HG02798 (cell line): ENCODE results near the gene VRTN.
"Not testable (repeated sequence)": the region's sequence is repeated elsewhere in the genome, so short reads cannot be mapped to it uniquely, and the experiment has no call there.

Experiments
- ATAC-seq: cut with Tn5 transposase; IDR thresholded peaks from one replicate; pipeline ENCODE4 v1.9.1; 2021; ENCODE audit warnings: mild to moderate bottlenecking; ENCODE audit not compliant: unreplicated experiment, poor library complexity

Gene VRTN

DNA sequence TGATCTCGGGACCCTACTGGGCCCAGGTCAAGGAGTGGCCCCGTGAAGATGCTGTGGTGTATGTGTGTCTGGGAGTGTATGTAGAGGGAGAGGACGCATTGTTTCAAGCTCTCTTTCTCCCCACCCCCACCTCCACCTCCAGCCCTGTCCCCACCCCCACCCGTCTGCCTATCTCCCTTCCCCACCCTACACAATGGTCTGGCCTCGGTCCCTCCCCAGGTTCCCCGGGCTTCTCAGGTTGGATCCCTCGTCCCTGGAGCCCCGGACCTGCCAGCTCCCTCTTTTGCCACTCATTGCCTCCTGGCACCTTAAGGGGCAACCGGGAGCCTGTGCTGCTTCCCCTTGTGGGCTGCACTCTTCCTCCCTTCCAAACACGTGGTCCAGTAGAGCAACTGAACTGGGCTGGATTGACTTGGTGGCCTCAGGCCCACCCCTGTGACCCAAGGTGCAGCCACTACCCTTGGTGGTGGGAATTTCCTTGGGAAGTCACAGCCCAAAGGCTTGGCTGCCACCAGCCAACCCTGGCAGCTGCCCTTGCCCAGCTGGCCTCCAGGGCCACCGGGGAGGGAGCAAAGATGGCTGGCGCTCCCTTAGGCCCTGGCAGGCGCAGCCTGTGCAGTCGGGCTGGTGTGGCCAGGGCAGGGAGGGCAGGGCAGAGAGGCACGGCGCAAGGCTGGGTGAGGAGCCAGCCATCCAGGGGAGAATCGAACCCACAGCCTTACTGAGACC is 628 bp downstream of the VRTN start:
- no peak for ATAC-seq

DNA sequence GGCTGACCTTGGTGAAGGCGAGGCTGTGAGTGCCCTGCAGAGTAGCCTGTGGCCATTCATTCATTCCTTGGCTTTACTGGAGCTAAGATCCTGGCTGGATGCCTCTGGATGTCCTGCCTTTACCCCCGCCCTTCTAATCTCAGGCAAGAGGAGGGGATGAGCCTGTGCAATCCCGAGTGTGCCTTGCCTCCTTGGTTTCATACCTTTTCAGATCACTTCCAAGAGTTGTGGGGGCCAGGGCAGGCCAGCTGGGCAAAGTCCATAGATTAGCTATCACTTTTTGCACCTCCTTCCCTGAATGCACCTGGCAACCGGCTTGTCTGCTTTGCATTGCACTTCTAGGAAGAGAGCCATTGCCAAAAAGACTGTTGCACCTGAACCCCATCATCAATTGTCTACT is 1.5 kb downstream of the VRTN start:
- ATAC-seq = no peak

DNA sequence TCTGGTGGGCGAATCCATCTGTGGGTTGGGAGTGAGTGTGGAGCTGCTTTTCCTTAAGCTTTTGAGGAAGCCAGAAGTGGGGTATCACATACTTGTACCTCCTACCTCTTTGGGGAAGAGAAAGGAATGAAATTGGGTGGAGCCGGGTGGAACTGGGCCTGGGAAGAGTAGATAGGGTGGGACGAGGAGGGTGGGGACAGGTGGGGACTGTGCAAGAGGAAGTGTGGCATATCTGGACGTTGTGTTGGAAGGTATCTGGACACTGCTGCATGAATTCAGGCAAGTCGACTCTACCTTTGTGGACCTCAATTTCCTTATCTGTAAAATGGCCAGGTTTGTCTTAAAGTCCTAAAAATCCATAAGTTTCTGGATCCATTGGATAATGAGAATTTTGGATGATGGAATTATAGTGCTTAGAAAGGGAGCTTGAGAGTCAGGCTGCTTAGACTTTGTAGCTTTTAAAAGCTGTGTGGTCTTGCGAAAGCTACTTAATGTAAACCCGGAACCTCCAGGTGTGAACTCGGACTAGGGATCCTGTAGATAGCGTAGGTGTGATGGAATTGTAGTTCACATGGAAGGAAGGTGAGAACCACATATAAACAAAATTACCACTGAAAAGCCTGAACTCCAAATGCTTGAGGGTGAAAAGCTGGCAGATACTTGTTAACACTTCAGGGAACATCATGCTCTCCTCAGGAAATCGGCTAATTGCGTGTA is 2.1 kb downstream of the VRTN start:
- ATAC-seq = no peak

GRCh38 chr14:74350928-74351323 is 2.7 kb downstream of the VRTN start:
- ATAC-seq = no peak

GRCh38 chr14:74356892-74357575 is 8.8 kb downstream of the VRTN start:
- no peak for ATAC-seq

DNA sequence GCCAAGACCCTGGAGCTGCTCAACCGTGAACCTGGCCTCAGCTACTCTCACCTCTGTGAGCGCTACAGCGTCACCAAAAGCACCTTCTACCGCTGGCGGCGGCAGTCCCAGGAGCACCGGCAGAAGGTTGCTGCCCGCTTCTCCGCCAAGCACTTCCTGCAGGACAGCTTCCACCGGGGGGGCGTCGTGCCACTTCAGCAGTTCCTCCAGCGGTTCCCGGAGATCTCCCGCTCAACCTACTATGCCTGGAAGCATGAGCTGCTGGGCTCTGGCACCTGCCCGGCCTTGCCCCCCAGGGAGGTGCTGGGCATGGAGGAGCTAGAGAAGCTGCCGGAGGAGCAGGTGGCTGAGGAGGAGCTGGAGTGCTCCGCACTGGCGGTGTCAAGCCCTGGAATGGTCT is 9.3 kb downstream of the VRTN start:
- no peak for ATAC-seq

DNA sequence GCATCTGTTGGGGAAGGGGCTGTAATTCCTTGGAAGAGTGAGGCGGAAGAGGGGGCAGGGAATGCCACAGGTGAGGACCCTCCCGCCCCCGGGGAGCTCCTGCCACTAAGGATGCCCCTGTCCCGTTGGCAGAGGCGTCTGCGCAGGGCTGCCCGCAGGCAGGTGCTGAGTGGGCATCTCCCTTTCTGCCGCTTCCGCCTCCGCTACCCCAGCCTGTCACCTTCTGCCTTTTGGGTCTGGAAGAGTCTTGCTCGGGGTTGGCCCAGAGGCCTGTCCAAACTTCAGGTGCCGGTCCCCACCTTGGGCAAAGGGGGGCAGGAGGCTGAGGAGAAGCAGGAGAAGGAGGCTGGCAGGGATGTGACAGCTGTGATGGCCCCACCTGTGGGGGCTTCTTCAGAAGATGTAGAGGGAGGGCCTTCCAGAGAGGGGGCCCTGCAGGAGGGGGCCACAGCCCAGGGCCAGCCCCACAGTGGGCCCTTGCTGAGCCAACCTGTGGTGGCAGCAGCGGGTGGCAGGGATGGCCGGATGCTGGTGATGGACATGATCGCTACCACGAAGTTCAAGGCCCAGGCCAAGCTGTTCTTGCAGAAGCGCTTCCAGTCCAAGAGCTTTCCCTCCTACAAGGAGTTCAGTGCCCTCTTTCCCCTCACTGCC is 10.0 kb downstream of the VRTN start:
- ATAC-seq = no peak

DNA sequence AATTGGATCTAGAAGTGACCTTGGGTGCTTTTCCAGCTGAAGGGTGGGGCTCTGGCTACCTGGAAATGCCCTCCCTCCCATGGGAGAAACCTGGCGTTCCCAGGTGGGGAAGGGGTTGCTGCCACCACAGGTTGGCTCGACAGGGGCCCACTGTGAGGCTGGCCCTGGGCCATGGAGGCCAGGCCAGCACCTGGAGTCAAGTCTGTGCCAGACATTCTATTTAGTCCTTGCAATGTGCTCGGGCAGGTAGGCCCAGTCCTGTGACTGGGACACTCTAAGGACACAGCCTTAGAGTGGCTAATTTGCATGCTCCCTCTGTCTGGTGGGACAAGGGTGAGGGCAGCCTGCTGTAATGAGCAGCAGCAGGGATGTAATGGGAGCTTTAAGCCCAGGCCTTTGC is 11.9 kb downstream of the VRTN start:
- ATAC-seq = no peak

GRCh38 chr14:74362361-74362915 is 14.2 kb downstream of the VRTN start:
- ATAC-seq = no peak

GRCh38 chr14:74364271-74364880 is 16.1 kb downstream of the VRTN start:
- no peak for ATAC-seq

DNA sequence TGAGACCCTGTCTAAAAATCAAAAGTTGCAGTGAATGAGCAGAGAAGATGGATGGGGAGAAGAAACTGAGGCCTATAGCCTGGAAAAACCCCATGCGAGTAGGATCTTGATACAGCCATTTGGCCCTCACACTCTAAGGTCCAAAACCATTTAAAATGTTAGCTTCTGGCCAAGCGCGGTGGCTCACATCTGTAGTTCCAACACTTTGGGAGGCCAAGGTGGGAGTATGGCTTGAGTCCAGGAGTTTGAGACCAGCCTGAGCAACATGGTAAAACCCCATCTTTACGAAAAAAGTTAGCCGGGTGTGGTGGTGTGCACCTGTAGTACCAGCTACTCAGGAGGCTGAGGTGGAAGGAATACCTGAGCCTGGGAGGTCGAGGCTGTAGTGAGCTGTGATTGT is 19.8 kb downstream of the VRTN start:
- no peak for ATAC-seq

DNA sequence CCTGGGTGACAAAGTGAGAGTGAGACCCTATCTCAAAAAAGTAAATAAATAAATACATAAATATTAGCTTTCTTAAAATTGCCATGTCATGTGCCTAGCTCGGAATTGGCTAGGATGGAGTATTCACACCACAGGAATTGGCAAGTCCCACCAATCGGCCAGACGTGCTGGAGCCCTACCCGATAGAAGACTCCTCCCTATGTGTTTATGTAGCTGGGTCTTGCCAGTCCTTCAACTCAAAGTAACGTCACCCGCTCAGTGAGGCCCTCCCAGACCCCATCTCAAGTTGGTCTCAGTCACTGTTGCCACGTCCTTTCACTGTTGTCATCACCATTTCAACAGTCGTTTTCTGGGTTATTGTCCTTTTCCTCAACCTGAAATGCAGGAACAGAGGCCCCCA is 20.2 kb downstream of the VRTN start:
- no peak for ATAC-seq

DNA sequence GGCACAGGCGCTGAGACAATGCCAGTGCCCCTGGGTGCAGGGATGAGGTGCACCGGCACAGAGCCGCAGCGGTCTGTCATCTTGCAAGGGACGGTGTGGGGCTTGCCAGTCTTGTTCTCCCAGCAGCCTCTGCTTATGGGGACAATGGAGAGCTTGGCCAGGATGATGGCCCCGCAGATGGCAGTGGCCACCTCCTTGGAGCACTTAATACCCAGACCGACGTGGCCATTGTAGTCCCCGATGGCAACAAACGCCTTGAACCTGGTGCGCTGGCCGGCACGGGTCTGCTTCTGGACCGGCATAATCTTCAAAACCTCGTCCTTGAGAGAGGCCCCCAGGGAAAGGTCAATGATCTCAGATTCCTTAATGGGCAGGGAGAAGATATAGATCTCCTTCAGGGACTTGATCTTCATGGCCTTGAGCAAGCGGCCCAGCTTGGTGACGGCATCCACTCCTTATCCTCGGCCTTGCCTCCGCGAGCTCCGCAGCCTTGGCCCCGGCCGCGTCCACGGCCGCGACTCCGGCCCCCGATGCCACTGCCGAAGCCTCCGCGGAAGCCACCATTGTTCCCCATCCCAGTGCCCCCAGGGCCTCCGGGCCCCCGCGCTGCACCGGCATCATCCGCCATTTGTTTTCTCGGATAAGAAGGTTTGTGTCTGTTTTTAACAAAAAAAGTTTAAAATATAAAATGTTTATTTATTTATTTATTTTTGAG is 29.9 kb downstream of the VRTN start:
- ATAC-seq = no peak

GRCh38 chr14:74380172-74380571 is 31.9 kb downstream of the VRTN start:
- no peak for ATAC-seq

- no peak for ATAC-seq
Measured at GRCh38 chr14:74380845-74381244, 32.6 kb downstream of the VRTN start.

DNA sequence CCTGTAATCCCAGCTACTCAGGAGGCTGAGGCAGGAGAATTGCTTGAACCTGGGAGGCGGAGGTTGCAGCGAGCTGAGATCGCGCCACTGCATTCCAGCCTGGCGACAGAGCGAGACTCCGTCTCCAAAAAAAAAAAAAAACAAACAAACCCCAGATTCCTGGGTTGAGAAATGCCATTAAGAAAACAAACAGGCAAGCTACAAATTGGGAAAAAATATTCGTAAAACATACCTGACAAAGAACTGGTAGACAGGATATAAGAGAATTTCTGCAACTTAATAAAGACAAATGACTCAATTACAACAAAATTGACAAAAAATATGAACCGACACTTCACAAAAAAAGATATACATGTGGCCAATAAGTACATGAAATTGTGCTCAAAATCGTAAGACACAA is 33.3 kb downstream of the VRTN start:
- not testable (repeated sequence) for ATAC-seq

- no peak for ATAC-seq
Measured at GRCh38 chr14:74382231-74382630, 34.0 kb downstream of the VRTN start.

- no peak for ATAC-seq
Measured at GRCh38 chr14:74389980-74390379, 41.7 kb downstream of the VRTN start.

DNA sequence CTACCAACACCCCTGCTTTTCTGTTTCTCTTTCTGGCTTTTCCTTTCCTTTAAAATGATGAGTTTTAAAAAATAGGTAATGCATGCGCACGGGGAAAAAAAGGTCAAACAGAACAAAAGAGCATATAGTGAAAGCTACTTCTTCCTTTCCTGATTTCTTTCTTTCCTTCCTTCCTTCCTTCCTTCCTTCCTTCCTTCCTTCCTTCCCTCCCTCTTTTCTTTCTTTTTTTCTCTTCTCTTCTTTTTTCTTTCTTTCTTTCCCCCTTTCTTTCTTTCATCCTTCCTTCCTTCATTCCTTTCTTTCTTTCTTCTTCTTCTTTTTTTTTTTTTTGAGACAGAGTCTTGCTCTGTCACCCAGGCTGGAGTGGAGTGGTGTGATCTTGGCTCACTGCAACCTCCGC is 42.2 kb downstream of the VRTN start:
- ATAC-seq = not testable (repeated sequence)

DNA sequence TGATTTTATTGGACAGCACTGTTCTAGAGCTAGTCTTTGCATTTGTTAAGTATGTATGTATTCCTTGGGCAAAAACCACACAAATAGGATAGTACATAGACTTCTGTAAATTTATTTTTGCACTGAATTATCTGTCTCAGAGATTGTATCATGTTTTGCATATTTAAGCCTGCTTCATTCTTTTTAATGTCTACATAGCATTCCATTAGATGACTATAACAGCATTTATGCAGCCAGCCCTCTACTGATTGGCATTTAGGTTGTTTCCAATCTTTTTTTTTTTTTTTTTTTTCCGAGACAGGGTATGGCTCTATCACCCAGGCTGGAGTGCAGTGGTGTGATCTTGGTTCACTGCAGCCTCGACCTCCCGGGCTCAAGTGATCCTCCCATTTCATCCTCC is 43.2 kb downstream of the VRTN start:
- no peak for ATAC-seq
